HL-60 (cell line): ENCODE results near the gene NEK1.

ENCODE experiments used
- DNase-seq, 2 experiments: peaks; one replicate each; pipeline ENCODE4 v3.0.0-alpha.2; 2010 to 2020; ENCODE audit warnings: low read depth in 1 of 2, low spot score in 1 of 2
- H3K27ac ChIP-seq: fragments of 250-450 bp; sonication (Bioruptor Pico); replicated peaks from 2 replicates; pipeline ENCODE4 v1.5.1; 2020; ENCODE audit warnings: mild to moderate bottlenecking, moderate library complexity
- H3K27me3 ChIP-seq: fragments of 250-450 bp; sonication (Bioruptor Pico); 2 replicates; pipeline ENCODE4 v1.5.1; 2021; ENCODE audit warnings: mild to moderate bottlenecking, moderate library complexity; ENCODE audit not compliant: insufficient read depth, poor library complexity, severe bottlenecking
- H3K4me3 ChIP-seq: replicated peaks from 2 replicates; pipeline ENCODE4 v1.5.1; 2011; ENCODE audit warnings: mild to moderate bottlenecking, control low read depth, low read length; ENCODE audit not compliant: insufficient read depth
- GABPA ChIP-seq: IDR thresholded peaks from 2 replicates; pipeline ENCODE4 v1.6.1; 2012; ENCODE audit warnings: low read depth
- POLR2AphosphoS5 ChIP-seq: IDR thresholded peaks from 2 replicates; pipeline ENCODE4 v1.6.1; 2012; ENCODE audit warnings: low read depth
- SPI1 ChIP-seq: IDR thresholded peaks from 2 replicates; pipeline ENCODE4 v1.6.1; 2012; ENCODE audit warnings: low read depth, mild to moderate bottlenecking, borderline replicate concordance
- TF ChIP-seq, protein P1 (sequence below): IDR thresholded peaks from 2 replicates; pipeline ENCODE4 v1.6.1; 2012; ENCODE audit warnings: low read depth; ENCODE audit not compliant: insufficient replicate concordance
- TF ChIP-seq, protein P2 (sequence below): IDR thresholded peaks from one replicate; pipeline ENCODE4 v1.5.1; 2011; ENCODE audit warnings: low read length, control low read depth, inconsistent platforms; ENCODE audit not compliant: insufficient read depth

Gene NEK1

DNA sequence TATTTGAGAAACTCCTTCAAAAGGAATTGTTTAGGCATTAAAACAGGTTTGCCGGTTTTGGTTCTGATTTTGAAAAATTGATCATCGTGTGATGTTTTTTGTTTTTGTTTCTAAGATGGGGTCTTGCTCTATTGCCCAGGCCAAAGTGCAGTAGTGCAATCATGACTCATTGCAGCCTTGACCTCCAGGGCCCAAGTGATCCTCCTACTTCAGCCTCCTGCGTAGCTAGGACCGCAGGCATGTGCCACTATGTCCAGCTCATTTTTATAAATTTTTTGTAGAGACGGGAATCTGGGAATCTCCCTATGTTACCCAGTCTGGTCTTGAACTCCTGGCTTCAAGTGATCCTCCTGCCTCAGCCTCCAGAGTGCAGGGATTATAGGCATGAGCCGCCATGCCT is 43.0 kb upstream of the NEK1 start:
- no peaks in the 10 kb centered on the region for H3K27me3 ChIP-seq
- H3K27ac ChIP-seq = no peak overlapping the region
- H3K4me3 ChIP-seq = no peak overlapping the region
- no peak for TF ChIP-seq POLR2AphosphoS5
- TF ChIP-seq GABPA = no peak
- no peak for TF ChIP-seq SPI1
- TF ChIP-seq, protein P1, sequence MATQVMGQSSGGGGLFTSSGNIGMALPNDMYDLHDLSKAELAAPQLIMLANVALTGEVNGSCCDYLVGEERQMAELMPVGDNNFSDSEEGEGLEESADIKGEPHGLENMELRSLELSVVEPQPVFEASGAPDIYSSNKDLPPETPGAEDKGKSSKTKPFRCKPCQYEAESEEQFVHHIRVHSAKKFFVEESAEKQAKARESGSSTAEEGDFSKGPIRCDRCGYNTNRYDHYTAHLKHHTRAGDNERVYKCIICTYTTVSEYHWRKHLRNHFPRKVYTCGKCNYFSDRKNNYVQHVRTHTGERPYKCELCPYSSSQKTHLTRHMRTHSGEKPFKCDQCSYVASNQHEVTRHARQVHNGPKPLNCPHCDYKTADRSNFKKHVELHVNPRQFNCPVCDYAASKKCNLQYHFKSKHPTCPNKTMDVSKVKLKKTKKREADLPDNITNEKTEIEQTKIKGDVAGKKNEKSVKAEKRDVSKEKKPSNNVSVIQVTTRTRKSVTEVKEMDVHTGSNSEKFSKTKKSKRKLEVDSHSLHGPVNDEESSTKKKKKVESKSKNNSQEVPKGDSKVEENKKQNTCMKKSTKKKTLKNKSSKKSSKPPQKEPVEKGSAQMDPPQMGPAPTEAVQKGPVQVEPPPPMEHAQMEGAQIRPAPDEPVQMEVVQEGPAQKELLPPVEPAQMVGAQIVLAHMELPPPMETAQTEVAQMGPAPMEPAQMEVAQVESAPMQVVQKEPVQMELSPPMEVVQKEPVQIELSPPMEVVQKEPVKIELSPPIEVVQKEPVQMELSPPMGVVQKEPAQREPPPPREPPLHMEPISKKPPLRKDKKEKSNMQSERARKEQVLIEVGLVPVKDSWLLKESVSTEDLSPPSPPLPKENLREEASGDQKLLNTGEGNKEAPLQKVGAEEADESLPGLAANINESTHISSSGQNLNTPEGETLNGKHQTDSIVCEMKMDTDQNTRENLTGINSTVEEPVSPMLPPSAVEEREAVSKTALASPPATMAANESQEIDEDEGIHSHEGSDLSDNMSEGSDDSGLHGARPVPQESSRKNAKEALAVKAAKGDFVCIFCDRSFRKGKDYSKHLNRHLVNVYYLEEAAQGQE = no peak
- TF ChIP-seq, protein P2, sequence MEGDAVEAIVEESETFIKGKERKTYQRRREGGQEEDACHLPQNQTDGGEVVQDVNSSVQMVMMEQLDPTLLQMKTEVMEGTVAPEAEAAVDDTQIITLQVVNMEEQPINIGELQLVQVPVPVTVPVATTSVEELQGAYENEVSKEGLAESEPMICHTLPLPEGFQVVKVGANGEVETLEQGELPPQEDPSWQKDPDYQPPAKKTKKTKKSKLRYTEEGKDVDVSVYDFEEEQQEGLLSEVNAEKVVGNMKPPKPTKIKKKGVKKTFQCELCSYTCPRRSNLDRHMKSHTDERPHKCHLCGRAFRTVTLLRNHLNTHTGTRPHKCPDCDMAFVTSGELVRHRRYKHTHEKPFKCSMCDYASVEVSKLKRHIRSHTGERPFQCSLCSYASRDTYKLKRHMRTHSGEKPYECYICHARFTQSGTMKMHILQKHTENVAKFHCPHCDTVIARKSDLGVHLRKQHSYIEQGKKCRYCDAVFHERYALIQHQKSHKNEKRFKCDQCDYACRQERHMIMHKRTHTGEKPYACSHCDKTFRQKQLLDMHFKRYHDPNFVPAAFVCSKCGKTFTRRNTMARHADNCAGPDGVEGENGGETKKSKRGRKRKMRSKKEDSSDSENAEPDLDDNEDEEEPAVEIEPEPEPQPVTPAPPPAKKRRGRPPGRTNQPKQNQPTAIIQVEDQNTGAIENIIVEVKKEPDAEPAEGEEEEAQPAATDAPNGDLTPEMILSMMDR = no peak
- DNase-seq = no peak

DNA sequence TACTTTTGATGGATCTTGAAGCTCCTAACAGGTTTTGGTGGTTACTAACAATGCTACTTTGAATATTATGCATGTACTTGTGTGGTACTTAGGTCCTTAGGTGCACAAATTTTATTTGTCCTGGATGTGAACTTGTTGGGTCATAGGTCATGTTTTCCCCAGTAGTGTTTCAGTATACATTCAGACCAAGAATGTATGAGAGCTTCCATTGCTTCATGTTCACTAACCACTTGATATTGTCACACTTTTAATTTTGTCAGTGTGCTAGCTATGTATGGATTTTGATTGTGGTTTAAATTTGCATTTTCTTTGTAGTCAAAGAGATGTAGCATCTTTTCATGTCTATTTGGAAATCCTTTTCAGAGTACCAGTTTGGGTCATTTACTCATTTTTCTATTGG is 40.2 kb upstream of the NEK1 start:
- TF ChIP-seq POLR2AphosphoS5 (no peak), GABPA (no peak)
- TF ChIP-seq, protein P1 = no peak
- Histone ChIP-seq H3K27ac (no peak overlapping the region), H3K27me3 (no peaks in the 10 kb centered on the region), H3K4me3 (no peak overlapping the region)
- no peak for DNase-seq

DNA sequence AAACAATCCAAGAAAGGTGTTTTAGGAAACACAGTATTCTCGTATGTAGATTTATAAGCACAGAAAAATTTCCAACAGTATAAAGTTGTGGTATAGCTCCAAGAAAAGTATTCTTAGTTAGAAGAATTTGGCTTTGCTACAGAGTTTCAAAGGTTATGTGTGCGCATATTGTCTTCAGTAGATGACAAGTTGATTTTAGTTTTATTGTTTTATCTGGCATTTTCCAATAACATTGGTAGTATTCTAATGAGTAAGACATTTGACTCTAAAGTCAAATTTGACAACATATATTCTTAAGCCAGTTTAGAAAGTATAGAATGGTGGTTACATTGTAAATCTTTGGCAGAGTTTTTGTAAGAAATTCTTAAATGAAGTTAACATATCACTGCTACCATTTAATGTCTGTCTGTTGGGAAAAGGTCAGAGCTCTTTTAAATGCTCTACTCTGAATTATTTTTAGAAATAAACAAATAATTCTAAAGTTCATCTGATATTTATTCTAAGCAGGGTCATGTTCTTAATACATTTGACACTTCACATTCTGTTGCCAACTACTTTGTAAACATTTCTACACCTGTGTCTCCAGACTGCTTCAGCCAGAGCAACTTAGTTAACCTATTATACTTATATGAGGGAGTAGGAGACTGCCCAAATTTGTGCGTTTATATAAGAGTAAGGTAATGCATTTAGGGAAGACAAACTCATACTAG is 38.0 kb upstream of the NEK1 start:
- H3K27me3 ChIP-seq = no peaks in the 10 kb centered on the region
- H3K4me3 ChIP-seq = no peak overlapping the region
- TF ChIP-seq SPI1 = no peak
- no peak for TF ChIP-seq POLR2AphosphoS5
- TF ChIP-seq GABPA = no peak
- TF ChIP-seq, protein P1 = no peak
- TF ChIP-seq, protein P2 = no peak
- H3K27ac ChIP-seq = no peak overlapping the region
- no peak for DNase-seq
